Endodermal cell (in vitro differentiated cells): ENCODE measurements around the gene XPO6. TPM values are rescaled to one million over a fixed set of nuclear protein-coding genes. Genes with fewer than 3 reads are reported as not detected.

Source experiments
- DNase-seq: peaks from one replicate; pipeline ENCODE4 v3.0.0-alpha.2; 2017
- H3K27ac ChIP-seq: 2 replicates; pipeline ENCODE4 v1.5.1; 2013; ENCODE audit warnings: mild to moderate bottlenecking, low read depth, low read length, moderate library complexity
- H3K27me3 ChIP-seq: 2 replicates; pipeline ENCODE4 v1.6.1; 2013; ENCODE audit warnings: mild to moderate bottlenecking, low read length, moderate library complexity; ENCODE audit not compliant: insufficient read depth, control insufficient read depth, poor library complexity, severe bottlenecking
- H3K36me3 ChIP-seq: 2 replicates; pipeline ENCODE4 v1.7.0; 2013; ENCODE audit warnings: mild to moderate bottlenecking, low read length, moderate library complexity; ENCODE audit not compliant: control insufficient read depth, insufficient read depth
- H3K4me1 ChIP-seq: one replicate; pipeline ENCODE4 v1.7.0; 2013; ENCODE audit warnings: low read length; ENCODE audit not compliant: control insufficient read depth, insufficient read depth
- H3K4me3 ChIP-seq: 2 replicates; pipeline ENCODE4 v1.5.1; 2013; ENCODE audit warnings: mild to moderate bottlenecking, low read length, moderate library complexity
- H3K9ac ChIP-seq: 2 replicates; pipeline ENCODE4 v1.6.1; 2013; ENCODE audit warnings: mild to moderate bottlenecking, low read length, moderate library complexity; ENCODE audit not compliant: poor library complexity, severe bottlenecking; ENCODE audit errors: extremely low read depth
- H3K9me3 ChIP-seq: 2 replicates; pipeline ENCODE4 v1.6.1; 2013; ENCODE audit warnings: mild to moderate bottlenecking, low read length, moderate library complexity; ENCODE audit not compliant: control insufficient read depth
- H3K27ac Mint-ChIP-seq: 2 replicates; pipeline ENCODE4 v1.8.0; 2020; ENCODE audit warnings: mixed read lengths
- H3K27me3 Mint-ChIP-seq: 2 replicates; pipeline ENCODE4 v1.8.0; 2021; ENCODE audit warnings: mild to moderate bottlenecking, mixed read lengths; ENCODE audit not compliant: insufficient read depth
- H3K36me3 Mint-ChIP-seq: 2 replicates; pipeline ENCODE4 v1.8.0; 2020; ENCODE audit warnings: low read depth, mixed read lengths
- H3K4me1 Mint-ChIP-seq: 2 replicates; pipeline ENCODE4 v1.8.0; 2020; ENCODE audit warnings: mixed read lengths
- H3K4me3 Mint-ChIP-seq: 2 replicates; pipeline ENCODE4 v1.8.0; 2020; ENCODE audit warnings: mild to moderate bottlenecking, moderate library complexity, mixed read lengths
- H3K9me3 Mint-ChIP-seq: 2 replicates; pipeline ENCODE4 v1.8.0; 2020; ENCODE audit warnings: mild to moderate bottlenecking, mixed read lengths
- WGBS, 2 experiments: methylation state at CpG; one replicate each; pipeline versions ENCODE4 v1.1.5 to v1.1.7; 2013; ENCODE audit warnings: missing lambda C conversion rate in 2 of 2, mixed read lengths in 1 of 2; ENCODE audit not compliant: insufficient coverage in 1 of 2, insufficient read length in 1 of 2; 5-methylcytosine and 5-hydroxymethylcytosine counted together
- total RNA-seq, 2 donors: library from RNA; stranded (reverse); fragmentation: NEBNext Ultra II Directional in 1 of 2; extraction: Animal tissue kit (Norgen Biotek cat#: 25700) in 1 of 2; gene quantifications; 2 replicates in 1 of 2; 3 replicates in 1 of 2; pipeline ENCODE4 v1.2.1, GENCODE V29; 2021
- TF ChIP-seq, protein P1 (sequence below): fragments of 200-600 bp; sonication (generic); conservative IDR thresholded peaks from 2 replicates; pipeline ENCODE4 v1.5.0; 2021; ENCODE audit warnings: antibody characterized with exemption, mild to moderate bottlenecking

The XPO6 gene
- total RNA-seq, 2 donors from 2014 or later, result 84.7 to 92.4 TPM

DNA sequence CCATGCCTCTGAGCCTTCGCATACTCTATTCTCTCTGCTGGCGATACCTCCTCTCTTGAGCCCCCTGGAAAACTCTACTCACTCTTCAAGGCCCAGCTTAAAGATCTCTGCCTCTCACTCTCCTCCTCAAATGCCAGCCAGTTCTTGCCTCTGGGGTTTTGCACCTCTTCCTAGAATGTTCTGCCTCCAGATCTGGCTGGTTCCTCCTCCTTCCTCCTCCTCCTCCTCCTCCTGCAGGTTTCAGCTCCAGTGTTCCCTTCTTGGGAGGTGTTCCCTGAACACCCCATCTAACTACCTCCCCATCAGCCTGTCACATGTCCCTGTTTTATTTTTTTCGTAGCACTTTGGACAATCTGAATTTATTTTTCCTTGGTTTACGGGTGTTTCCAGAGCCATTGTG, 45.5 kb upstream of the XPO6 start:
- Histone ChIP-seq H3K27me3 (peaks cover 27% of the 10 kb centered on the region), H3K4me3 (no peak overlapping the region), H3K36me3 (no peaks in the 10 kb centered on the region), H3K27ac (no peak overlapping the region), H3K4me1 (peaks cover 11% of the 10 kb centered on the region), H3K9ac (no peak overlapping the region), H3K9me3 (no peaks in the 10 kb centered on the region)
- Mint-ChIP-seq H3K4me3 (no peak overlapping the region), H3K27ac (no peak overlapping the region), H3K27me3 (peaks cover 33% of the 10 kb centered on the region), H3K4me1 (peaks cover 15% of the 10 kb centered on the region), H3K36me3 (no peaks in the 10 kb centered on the region), H3K9me3 (no peaks in the 10 kb centered on the region)
- WGBS, 2 experiments, result 80 to 92% methylated on average over 2 to 4 of the region's 4 CpGs
- no peak for DNase-seq
- TF ChIP-seq, protein P1, sequence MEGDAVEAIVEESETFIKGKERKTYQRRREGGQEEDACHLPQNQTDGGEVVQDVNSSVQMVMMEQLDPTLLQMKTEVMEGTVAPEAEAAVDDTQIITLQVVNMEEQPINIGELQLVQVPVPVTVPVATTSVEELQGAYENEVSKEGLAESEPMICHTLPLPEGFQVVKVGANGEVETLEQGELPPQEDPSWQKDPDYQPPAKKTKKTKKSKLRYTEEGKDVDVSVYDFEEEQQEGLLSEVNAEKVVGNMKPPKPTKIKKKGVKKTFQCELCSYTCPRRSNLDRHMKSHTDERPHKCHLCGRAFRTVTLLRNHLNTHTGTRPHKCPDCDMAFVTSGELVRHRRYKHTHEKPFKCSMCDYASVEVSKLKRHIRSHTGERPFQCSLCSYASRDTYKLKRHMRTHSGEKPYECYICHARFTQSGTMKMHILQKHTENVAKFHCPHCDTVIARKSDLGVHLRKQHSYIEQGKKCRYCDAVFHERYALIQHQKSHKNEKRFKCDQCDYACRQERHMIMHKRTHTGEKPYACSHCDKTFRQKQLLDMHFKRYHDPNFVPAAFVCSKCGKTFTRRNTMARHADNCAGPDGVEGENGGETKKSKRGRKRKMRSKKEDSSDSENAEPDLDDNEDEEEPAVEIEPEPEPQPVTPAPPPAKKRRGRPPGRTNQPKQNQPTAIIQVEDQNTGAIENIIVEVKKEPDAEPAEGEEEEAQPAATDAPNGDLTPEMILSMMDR, result no peak

DNA sequence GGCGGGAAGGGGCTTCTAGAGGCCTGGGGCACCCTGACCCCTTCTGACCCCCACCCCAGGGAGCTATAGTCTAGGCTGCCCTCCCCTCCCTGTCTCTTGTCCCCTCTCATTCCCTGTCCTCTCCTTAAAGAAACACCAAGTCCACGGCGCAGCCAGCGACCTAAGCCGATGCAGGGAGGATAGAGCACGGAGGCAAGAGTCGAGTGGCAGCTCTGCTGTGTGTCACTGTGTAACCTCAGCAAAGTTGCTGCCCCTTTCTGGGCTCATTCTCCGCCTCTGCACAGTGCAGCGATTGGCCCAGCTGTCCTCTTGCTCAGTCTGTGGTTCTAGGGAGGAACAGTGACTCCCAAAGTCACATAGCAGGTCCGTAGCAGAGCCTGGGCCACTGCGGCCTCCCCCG, 44.1 kb upstream of the XPO6 start:
- Histone ChIP-seq H3K4me3 (no peak overlapping the region), H3K36me3 (no peaks in the 10 kb centered on the region), H3K9me3 (no peaks in the 10 kb centered on the region), H3K27ac (no peak overlapping the region), H3K27me3 (peaks cover 13% of the 10 kb centered on the region), H3K9ac (no peak overlapping the region), H3K4me1 (peaks cover 11% of the 10 kb centered on the region)
- H3K9me3 Mint-ChIP-seq, result no peaks in the 10 kb centered on the region
- H3K27ac Mint-ChIP-seq, result no peak overlapping the region
- no peak for DNase-seq
- H3K36me3 Mint-ChIP-seq, result no peaks in the 10 kb centered on the region
- TF ChIP-seq, protein P1, result no peak
- peaks cover 15% of the 10 kb centered on the region for H3K4me1 Mint-ChIP-seq
- peaks cover 19% of the 10 kb centered on the region for H3K27me3 Mint-ChIP-seq
- no peak overlapping the region for H3K4me3 Mint-ChIP-seq
- WGBS, 2 experiments, result 83 to 90% methylated on average over 10 to 12 of the region's 12 CpGs

DNA sequence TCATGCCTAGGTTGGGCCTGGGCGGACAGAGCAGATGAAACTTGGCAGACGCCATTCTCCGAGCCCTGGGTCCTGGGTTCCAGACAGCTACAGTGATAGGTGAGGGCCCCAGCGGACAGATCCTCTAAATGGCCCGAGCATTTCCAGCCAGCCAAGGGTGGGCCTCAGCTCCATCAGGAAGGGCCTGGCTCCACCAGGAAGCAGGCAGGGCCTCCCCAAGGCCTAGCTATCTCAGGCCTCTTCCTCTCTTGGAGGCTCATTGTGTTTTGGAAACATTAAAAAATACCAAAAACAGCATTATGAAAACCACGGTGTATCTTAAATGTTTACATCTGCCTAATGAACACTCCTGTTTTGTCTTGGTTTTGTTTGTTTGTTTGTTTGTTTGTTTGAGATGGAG, 42.4 kb upstream of the XPO6 start:
- no peaks in the 10 kb centered on the region for H3K9me3 ChIP-seq
- no peaks in the 10 kb centered on the region for H3K36me3 ChIP-seq
- TF ChIP-seq, protein P1, result no peak
- no peak overlapping the region for H3K27ac ChIP-seq
- Mint-ChIP-seq H3K9me3 (no peaks in the 10 kb centered on the region), H3K36me3 (no peaks in the 10 kb centered on the region), H3K4me1 (peaks cover 8% of the 10 kb centered on the region), H3K4me3 (no peak overlapping the region), H3K27ac (no peak overlapping the region), H3K27me3 (peaks cover 8% of the 10 kb centered on the region)
- H3K27me3 ChIP-seq, result peaks cover 6% of the 10 kb centered on the region
- peaks cover 6% of the 10 kb centered on the region for H3K4me1 ChIP-seq
- no peak for DNase-seq
- WGBS, 2 experiments, result 86 to 100% methylated on average over 2 to 5 of the region's 6 CpGs
- no peak overlapping the region for H3K9ac ChIP-seq
- H3K4me3 ChIP-seq, result no peak overlapping the region
